Bronchial epithelial cell (primary cell): ENCODE results near the gene KIF5A. TPM values are rescaled to one million over a fixed set of nuclear protein-coding genes. Genes with fewer than 3 reads are reported as not detected.

Source experiments
- DNase-seq: peaks from one replicate; pipeline ENCODE4 v3.0.0-alpha.2; 2010; ENCODE audit warnings: low read depth
- FAIRE-seq: peaks from 2 replicates; lab custom pipeline; 2011; peaks lifted over from hg19 to GRCh38; lab: Jason Lieb, UNC
- H3K27me3 ChIP-seq: 2 replicates; pipeline ENCODE4 v1.5.1; 2011; ENCODE audit warnings: low read length; ENCODE audit not compliant: control insufficient read depth, insufficient read depth
- H3K36me3 ChIP-seq: 2 replicates; pipeline ENCODE4 v1.5.1; 2011; ENCODE audit warnings: low read length; ENCODE audit not compliant: control insufficient read depth, insufficient read depth
- H3K4me3 ChIP-seq: 2 replicates; pipeline ENCODE4 v1.5.1; 2011; ENCODE audit warnings: mild to moderate bottlenecking, low read depth, low read length, control low read depth
- CTCF ChIP-seq: IDR thresholded peaks from 2 replicates; pipeline ENCODE4 v1.5.1; 2011; ENCODE audit warnings: mild to moderate bottlenecking, moderate library complexity, low read length, control low read depth, inconsistent platforms; ENCODE audit not compliant: insufficient read depth, severe bottlenecking
- total RNA-seq: library from RNA; depleted of rRNA; stranded (reverse); fragments of >200 nt; gene quantifications from 2 replicates; pipeline ENCODE4 v1.2.1, GENCODE V29; 2014

KIF5A gene
- total RNA-seq, 1 donor from 2014 or later, result under 0.01 TPM

- TF ChIP-seq CTCF, result no peak
- DNase-seq (no peak), FAIRE-seq (no peak)
- H3K4me3 ChIP-seq, result no peak overlapping the region
- peaks cover 17% of the 10 kb centered on the region for H3K27me3 ChIP-seq
- H3K36me3 ChIP-seq, result no peaks in the 10 kb centered on the region
Measured at GRCh38 chr12:57609101-57609780, 59.4 kb downstream of the KIF5A start.

- DNase-seq, result no peak
- no peak overlapping the region for H3K4me3 ChIP-seq
- no peak for TF ChIP-seq CTCF
- no peaks in the 10 kb centered on the region for H3K36me3 ChIP-seq
- peaks cover 17% of the 10 kb centered on the region for H3K27me3 ChIP-seq
- no peak for FAIRE-seq
Measured at GRCh38 chr12:57609781-57610553, 60.1 kb downstream of the KIF5A start.

GRCh38 chr12:57610554-57611107, 60.8 kb downstream of the KIF5A start:
- TF ChIP-seq CTCF, result no peak
- DNase-seq, result no peak
- peaks cover 17% of the 10 kb centered on the region for H3K27me3 ChIP-seq
- no peaks in the 10 kb centered on the region for H3K36me3 ChIP-seq
- H3K4me3 ChIP-seq, result peak overlapping the region; percentile 32
- FAIRE-seq, result no peak

- peaks cover 17% of the 10 kb centered on the region for H3K27me3 ChIP-seq
- H3K4me3 ChIP-seq, result peak within 1 kb of the TSS; percentile 32
- DNase-seq (no peak), FAIRE-seq (no peak)
- H3K36me3 ChIP-seq, result no peaks in the 10 kb centered on the region
- no peak for TF ChIP-seq CTCF
Measured at GRCh38 chr12:57611108-57611826, 61.4 kb downstream of the KIF5A start, which contains the start of gene ARHGEF25. ARHGEF25 (plus strand) TSS chr12:57611435; CDS start chr12:57611895, 460 bp downstream.

- H3K4me3 ChIP-seq, result peak overlapping the region; percentile 32
Measured at GRCh38 chr12:57611827-57612710, 62.2 kb downstream of the KIF5A start.

More at GRCh38 chr12:57611827-57612710, 62.2 kb downstream of the KIF5A start:
- peaks cover 17% of the 10 kb centered on the region for H3K27me3 ChIP-seq
- H3K36me3 ChIP-seq, result no peaks in the 10 kb centered on the region
- DNase-seq (no peak), FAIRE-seq (no peak)
- no peak for TF ChIP-seq CTCF
